GM18951 (cell line): ENCODE data around the gene KRTAP10-10.

Source experiments
- POLR2A ChIP-seq: IDR thresholded peaks from 4 replicates; pipeline ENCODE4 v1.6.1; 2011; ENCODE audit warnings: mild to moderate bottlenecking; ENCODE audit not compliant: insufficient read length, insufficient read depth; ENCODE audit errors: extremely low read depth
- in situ Hi-C: fragments of 300-500 bp; cut with MboI; formaldehyde crosslinking; loops from one replicate; pipeline ENCODE4 v1.12.0; 2022; ENCODE audit warnings: low sequenced_read_pairs, mixed read lengths, inconsistent platforms; ENCODE audit not compliant: unreplicated experiment

KRTAP10-10 gene

GRCh38 chr21:44686000-44686781 is 49.0 kb downstream of the KRTAP10-10 start:
- in situ Hi-C loops, result no loop called here
- TF ChIP-seq POLR2A, result no peak

- no peak for TF ChIP-seq POLR2A
- in situ Hi-C loops, result no loop called here
Measured at GRCh38 chr21:44686843-44687561, 49.8 kb downstream of the KRTAP10-10 start.

- no peak for TF ChIP-seq POLR2A
- in situ Hi-C loops, result no loop called here
Measured at GRCh38 chr21:44687671-44688070, 50.5 kb downstream of the KRTAP10-10 start.
